Measurements from ENCODE around the gene MIA2.
"Not testable (repeated sequence)": the region's sequence is repeated elsewhere in the genome, so short reads cannot be mapped to it uniquely, and the experiment has no call there.

The MIA2 gene

DNA sequence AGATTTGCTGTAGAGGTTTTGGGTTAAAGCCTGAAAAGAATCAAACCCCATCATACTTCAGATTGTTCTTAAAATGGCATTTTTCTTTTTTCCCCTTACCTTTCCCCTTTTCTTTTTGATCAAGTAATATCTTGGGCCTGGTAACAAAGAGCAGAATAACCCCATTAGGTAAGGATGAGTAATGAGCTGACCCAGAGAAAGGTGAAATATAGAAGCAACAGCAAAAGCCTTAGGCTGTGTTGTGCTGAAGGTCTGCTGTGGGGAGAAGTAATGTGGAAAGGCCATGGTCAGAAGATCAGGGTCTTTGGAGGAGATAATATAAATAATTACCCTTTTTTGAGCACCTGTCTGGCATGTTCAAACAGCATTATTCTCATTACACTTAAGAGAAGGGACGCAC, 42.3 kb downstream of the MIA2 start:
- DNase-seq, result no peak

DNA sequence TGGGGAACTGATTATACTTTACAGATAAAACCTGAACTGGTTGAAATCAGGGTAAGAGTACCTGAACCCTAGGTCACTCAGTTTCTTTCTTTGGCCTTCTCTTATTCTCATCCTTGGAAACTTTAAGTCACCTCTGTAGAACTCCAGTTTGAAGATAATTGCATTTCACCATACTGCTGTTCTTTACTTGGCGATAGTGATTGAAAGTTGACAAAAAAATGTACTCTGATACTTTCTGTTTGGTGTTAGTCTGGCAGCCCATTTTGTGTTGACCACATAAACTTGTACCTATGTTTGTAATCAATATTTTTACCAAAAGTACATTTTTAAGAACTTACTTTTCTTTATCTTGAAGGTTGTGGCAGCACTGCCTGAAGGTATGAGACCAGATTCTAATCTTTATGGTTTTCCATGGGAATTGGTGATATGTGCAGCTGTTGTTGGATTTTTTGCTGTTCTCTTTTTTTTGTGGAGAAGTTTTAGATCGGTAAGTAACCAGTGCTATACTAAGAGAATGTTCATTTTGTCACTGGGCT, 42.9 kb downstream of the MIA2 start:
- no peak for DNase-seq

DNA sequence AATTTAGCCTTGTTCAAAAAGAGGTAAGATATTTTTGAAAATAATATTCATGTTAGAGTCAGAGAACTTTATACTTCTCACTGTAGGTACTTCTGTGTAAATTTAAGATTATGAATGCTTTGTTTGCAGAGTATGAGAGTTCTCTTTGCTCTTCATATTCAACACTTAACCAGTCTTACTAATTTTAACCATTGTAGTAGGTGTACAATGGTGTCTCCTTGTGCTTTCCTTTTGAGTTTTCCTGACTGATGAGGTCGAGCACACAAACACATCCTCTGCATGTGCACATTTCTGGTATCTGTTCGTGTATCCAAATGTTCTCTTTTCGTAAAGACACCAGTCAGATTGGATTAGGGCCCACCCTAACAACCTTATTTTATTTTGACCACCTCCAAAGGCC, 45.8 kb downstream of the MIA2 start:
- DNase-seq, result no peak

DNA sequence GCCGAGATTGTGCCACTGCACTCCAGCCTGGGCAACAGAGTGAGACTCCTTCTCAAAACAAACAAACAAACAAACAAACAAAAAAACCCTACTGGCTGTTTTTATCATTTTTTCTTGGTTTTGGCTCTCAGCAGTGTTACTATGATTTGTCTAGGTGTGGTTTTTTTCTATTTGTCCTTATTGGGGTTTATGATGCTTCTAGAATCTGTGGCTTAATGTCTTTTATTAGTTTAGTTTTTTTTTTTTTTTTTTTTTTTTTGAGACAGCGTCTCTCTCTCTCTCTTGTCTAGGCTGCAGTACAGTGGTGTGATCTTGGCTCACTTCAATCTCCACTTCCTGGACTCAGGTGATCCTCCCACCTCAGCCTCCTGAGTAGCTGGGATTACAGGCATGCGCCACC, 47.0 kb downstream of the MIA2 start:
- DNase-seq, result not testable (repeated sequence)

DNA sequence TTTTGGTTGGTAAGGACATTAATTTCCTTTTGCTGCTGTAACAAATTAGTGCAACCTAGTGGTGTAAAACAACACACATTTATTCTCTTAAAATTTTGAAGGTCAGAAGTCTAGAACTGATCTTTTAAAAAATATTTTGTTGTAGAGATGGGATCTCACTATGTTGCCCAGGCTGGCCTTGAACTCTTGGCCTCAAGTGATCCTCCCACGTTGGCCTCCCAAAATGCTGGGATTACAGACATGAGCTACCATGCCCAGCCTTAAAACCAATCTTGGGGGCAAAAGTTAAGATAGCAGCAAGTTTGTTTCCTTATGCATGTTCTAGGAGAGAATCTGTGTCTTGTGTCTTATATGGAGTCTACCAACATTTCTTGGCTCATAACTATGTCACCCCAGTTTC, 55.8 kb downstream of the MIA2 start:
- DNase-seq, result no peak

DNA sequence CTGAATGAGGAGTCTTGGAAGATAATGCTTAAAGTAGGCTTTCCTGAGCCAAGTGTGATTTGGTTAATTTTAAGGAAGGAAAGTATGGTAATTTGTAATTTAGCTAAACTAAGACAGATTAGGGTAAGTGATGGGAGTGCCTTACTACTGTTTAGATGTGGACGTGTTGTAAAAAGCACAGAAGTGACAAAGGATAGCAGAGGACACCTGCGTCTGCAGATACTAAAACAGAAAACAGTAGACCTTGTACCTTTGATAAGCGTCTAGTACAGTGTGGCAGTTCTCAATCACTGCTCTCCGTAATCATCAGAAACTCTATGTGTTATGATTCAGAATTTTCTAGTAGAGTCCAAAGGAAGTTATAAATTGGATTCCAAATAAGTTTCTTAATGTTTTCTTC, 58.0 kb downstream of the MIA2 start:
- DNase-seq, result no peak

DNA sequence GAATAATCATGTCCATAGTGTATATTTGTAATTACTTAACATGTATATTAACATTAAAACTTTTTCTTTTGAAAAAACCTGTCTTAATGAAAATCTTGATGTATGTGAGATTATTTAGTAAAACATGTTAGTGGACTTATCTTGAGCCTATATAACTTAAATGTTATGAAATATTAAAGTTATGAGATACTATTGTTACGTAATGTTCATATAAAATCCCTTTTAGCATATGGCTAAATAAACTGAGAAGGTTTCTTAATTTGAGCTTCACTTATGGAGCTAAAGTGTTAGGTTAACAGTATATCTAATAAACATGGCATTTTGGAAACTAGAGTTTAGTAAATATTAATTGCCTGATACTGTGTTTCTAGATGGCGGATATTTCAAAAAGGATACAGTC, 59.9 kb downstream of the MIA2 start:
- no peak for DNase-seq

DNA sequence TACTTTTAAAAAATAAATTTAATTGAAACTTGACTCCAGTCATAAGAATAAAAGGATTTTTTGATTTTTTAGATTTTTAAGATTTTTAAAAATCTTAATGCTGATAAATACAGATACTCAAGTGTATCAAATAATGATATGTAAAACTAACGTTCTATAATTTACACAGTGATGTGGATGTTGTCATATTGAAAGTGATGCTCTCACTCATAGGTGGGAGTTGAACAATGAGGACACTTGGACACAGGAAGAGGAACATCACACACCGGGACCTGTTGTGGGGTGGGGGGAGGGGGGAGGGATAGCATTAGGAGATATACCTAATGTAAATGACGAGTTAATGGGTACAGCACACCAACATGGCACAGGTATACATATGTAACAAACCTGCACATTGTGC, 66.7 kb downstream of the MIA2 start:
- DNase-seq, result not testable (repeated sequence)

DNA sequence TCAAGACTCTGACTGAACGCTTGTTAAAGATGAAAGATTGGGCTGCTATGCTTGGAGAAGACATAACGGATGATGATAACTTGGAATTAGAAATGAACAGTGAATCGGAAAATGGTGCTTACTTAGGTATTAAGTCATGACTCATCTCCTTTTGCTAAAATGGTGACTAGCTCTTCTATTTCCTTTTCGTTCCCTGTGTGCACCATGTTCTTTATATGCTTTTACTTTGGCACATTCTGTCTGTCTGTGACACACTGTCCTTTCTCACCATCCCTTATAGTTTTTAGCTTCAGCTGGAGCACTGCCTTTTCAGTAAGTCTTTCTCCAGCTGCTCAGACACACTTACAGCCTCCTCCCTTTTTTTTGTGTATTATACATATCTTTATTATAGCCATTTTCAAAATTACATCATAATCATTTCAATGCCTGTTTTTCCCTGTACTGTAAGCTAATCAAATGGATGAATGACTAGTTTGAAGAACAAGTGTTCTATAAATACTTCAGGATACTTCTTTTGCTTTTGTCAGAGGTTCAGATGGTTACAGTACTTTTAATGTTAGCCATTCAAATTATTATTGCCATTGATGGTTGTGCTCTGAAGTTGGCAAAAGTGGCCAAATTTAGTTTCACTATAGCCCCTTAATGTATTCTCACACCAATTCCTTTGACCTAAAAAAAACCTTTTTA, 68.6 kb downstream of the MIA2 start:
- DNase-seq, result no peak

DNA sequence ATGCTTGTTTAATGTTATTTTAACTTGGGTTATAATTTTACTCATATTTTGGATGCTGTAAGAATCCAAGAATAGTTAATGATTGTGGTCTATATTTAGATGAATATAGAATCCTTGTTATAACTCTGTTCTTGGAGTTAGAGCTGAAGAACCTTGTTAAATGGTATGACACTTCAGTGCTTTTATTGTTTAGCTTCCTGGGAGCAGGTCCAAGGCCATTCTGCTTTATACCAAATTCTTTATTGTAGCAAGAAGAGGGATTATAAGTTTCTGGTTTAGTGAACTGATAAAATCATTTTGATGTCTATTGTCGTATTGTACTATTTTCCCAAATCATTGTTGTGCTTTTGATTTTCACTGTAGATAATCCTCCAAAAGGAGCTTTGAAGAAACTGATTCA, 69.4 kb downstream of the MIA2 start:
- DNase-seq, result no peak

DNA sequence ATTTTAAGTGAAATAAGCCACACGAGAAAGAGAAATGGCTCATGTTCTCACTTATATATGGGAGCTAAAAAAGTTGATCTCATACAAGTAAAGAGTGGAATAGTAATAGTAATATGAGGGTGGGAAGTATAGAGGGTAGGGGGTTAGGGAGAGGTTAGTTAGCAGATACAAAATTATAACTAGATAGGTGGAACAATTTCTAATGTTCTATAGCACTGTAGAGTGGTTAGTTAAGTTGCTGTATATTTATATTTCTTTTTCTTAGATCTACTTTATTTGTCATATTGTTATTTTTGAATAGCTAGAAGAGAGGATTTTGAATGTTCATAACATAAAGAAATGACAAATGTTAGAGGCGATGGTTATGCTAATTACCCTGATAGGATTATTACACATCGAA, 74.1 kb downstream of the MIA2 start:
- no peak for DNase-seq

DNA sequence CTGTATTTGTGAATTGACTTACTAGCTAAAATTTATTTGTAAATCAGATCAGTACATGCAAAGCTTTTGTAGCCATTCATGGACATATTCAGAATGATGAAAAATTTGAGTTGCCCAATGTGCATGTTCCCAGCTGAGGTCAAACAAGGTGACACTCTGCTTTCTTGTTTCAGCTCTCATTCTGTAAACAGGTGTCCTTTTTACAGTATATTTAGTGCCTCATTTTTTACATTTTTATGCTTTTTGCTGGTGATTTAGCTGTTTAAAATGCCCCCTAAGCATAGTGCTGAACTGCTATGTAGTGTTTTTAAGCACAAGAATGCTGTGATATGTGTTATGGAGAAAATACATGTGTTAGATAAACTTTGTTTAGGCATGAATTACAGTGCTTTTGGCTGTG, 76.3 kb downstream of the MIA2 start:
- DNase-seq, result no peak

DNA sequence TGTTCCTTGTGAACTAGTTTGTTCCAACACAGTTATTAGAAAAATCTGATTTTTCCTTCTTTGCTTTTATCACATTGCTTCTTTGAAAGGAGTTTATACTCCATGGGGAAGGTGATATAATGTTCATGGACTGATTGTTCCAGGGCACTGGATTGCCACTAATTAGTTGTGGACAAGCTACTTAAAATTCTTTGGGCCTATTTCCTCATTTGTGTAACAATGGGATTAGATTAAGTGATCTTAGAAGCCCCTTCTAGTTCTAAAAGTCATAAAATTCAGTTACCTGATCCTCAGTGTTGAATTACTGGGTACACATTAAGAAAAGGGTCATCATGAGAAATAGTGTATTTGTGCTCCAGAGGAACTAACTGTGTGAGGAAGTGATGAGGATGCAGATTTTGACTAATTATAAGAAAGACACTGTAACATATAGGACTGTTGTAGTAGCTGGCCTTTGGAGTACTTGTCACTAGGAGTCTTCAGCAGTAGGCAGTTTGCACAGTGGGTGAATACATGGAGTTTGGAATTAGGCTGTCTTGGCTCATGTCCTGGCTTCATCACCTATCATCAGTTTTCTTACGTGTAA, 82.2 kb downstream of the MIA2 start:
- peak; percentile 8 for DNase-seq

DNA sequence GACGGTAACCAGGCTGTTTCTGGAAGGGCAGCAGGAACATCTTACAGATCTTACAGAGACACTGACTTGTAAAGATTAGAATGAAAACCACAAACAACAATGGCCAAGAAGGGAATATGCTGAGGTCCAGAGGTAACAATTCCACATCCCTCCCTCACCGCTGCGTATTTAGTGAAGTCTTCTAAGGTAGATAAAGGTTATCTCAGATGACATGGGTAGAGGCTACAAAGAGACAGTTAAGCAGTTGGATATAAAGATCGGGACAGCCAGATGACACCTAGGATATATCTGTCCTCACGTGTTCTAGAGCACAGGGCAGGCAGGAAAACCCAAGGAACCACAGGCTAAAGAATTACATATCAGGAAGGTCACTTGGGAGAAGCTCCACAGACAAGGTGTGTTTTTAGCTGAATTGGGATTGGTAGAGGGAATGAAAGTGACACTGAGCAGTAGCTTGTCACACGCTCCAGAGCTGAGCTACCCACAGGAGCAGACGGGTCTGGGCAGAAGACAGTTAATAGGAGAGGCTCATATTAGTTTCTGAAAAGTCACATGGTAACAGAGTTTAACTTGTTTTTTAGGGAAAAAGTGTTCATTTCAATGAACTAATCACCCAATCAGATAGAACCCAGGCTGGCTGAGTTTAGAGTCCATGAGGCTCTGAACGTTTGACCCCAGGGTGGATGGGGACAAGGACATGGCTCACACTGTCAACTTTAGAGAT, 83.3 kb downstream of the MIA2 start:
- no peak for DNase-seq

DNA sequence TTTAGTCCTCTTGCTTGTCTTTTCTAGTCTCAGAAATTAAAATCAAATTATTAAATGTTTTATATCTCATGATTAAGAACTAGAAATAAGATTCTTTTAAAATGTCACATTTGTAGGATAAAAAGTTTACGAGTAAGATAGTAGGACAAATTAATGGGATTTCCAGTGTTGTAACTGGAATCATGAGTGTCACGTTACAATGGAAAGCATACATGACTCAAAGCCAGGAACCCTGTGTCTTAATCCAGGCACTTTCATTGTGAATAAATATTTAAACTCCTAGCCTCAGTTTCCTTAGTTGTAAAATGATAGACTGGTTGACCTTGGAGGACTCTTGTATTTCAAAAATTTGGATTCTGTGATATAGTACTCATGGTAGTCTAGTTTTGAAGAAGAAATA, 84.9 kb downstream of the MIA2 start:
- DNase-seq, result no peak

DNA sequence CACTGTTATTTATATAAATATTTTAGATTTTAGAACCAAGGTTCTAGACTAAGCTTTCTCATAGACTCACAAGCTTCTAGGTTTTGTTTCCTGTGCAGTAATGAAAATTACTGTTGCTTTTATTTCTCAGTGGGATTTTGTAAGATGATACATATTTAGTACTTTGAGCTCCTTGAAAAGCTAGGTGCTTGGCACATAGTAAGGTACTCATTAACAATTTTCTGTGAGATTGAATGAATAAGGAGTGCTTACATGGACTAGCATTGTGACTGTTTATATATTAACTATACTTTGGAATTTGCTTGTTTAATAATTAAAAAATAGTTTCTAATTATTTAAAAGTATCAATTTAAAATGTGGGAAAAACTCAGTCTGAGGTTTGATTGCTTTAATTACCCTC, 85.7 kb downstream of the MIA2 start:
- no peak for DNase-seq

DNA sequence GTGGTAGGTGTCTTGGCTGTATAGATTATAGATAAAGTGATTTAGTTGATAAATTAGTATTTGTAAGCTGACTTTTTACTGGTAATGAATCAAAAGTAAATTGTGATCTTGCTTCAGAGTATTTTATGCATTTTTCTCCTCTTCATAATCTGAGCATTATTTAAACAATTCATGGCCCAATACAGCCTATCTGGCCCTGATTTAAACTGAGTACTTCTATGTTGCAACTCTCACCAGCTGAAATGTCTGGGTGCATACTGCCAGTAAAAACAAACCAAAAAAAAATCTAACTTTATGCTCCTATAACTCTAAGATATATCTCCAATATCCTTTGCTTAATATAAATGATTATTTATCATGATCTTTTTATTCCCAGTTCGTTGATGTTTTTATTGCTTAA, 86.6 kb downstream of the MIA2 start:
- no peak for DNase-seq

DNA sequence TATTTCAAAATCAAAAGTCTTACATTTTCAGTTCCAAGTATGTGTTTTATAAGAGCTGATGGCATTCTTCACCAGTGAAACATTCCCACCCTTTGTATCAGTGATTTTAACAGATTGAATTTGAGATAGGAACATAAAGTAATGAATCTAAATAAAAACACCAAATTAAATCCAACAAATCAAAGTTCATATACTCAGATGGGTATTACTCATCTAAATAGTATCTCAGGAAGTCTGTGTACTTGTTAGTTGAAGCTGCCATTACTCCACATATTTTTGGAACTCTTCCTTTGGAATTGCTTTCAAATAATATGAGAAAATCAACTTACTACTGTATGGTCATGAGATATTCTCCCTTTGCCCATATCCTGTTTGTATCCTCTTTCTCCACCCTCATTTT, 89.1 kb downstream of the MIA2 start:
- DNase-seq, result no peak

DNA sequence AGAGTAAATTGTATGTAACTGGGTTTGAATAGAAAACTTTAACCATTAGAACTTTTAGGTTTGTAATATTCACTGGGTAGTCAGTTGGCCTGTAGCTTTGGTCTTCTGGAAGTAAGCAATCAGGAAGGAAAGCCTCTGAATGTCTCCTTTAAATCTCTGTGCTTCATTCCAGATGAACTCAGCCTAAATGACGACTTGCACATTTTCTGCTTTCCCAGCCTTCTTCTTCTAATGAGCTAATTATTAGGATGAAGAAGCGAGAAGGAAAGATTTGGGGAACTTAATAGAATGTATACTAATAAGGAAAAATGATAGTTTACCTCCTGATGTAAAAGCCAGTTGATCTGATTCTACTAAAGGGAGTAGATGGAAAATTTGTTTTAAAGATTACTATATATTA, 90.4 kb downstream of the MIA2 start:
- no peak for DNase-seq

DNA sequence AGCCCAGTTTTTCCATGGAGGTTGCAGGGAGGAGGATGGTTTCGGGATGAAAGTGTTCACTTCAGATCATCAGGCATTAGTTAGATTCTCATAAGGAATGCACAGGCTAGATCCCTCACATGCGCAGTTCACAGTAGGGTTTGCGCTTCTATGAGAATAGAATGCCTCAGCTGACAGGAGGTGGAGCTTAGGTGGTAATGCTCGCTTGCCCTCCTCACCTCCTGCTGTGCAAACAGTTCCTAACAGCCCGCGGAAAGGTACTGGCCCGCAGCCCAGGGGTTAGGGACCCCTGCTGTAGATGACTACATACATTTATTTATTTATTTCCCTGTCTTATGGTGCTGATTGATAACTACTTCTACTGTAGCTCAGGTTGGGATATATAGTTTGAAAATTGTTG, 105.3 kb downstream of the MIA2 start:
- peak; percentile 62 for DNase-seq

DNA sequence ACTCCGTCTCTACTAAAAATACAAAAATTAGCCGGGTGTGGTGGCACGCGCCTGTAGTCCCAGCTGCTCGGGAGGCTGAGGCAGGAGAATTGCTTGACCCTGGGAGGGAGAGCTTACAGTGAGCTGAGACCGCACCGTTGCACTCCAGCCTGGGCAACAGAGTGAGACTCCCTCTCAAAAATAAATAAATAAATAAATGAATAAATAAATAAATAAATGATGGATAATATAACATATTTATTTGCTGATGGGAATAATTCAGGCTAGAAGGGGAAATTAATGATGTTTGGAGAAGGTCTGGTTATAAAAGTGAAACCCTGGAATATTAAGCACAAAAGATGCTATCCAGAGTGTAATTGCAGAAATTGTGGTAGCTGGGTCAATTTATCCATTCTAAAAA, 107.4 kb downstream of the MIA2 start:
- DNase-seq, result not testable (repeated sequence)

DNA sequence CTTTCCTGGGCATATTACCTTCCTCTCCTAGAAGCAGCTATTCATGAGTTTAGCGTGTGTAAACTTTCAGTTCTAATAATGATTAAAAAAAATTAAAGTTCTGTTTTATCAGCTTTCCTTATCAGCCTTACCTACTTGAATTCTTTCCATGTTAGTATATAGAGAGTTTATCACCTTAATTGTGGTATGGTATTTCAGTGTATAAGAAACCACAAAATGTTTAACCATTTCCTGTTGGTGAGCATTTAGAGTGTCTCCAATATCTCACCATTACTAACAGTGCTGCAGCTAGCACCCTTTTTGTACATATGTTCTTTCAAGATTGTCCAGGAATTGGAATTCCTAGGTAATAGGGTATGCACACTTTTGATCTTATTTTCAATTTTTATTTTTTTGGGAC, 109.1 kb downstream of the MIA2 start:
- no peak for DNase-seq

DNA sequence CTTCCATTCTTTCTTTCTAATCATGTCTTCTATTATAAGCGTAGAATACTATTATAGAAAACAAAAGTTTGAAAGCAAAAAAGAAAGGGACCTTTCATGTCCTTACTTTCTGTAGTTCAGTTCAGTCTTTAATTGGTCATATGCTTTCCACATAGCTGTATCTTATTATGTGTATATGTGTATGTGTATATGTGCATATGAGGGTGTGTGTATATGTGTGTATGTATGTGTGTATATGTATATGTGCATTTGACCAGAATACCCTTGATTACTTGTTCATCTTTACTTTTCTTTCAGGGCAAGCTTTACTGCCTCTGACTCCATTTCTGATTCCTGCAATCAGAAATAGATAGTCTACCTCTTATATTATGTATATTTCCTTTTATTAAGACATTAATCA, 109.9 kb downstream of the MIA2 start:
- no peak for DNase-seq

DNA sequence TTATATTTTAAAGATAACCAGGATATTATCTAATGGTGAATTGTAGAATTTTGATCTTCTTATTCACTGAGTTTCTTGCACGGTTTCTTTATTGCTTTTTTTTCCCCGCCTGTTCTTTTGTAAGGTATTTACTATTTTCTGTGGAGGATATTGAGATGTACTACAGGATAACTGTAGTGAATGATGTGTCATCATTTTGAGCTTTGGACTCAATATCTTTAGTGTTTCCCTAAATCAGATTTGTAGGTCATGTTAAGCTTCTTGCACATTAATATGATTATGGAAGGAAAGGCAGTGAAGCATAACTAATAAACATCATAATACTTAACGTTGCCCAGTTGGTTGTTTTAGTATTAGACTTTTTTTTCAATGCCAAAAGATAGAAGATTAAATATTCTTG, 117.2 kb downstream of the MIA2 start:
- DNase-seq, result no peak
